Ovary (tissue), 9 donors: ENCODE data around the gene STIMATE. TPM values are rescaled to one million over a fixed set of nuclear protein-coding genes. Genes with fewer than 3 reads are reported as not detected.

ENCODE experiments used
- DNase-seq, 5 donors: peaks; one replicate each; pipeline ENCODE4 v3.0.0-alpha.2; 2019 to 2020
- H3K27ac ChIP-seq, 2 donors: fragments of 200-600 bp; one replicate each; pipeline versions ENCODE4 v1.5.1 to v1.8.0; 2019 to 2022
- H3K27me3 ChIP-seq: fragments of 200-600 bp; one replicate; pipeline ENCODE4 v1.8.0; 2022
- H3K36me3 ChIP-seq: fragments of 200-600 bp; sonication (generic); one replicate; pipeline ENCODE4 v1.5.1; 2019
- H3K4me1 ChIP-seq: one replicate; pipeline ENCODE4 v1.8.1; 2013; ENCODE audit warnings: mild to moderate bottlenecking, moderate library complexity; ENCODE audit not compliant: insufficient read depth
- H3K4me3 ChIP-seq: fragments of 200-600 bp; sonication (generic); one replicate; pipeline ENCODE4 v1.5.1; 2017
- H3K9me3 ChIP-seq, 2 donors: fragments of 200-600 bp in 1 of 2; sonication (generic) in 1 of 2; one replicate each; pipeline versions ENCODE4 v1.5.1 to v1.8.1; 2013 to 2019; ENCODE audit warnings: mild to moderate bottlenecking in 1 of 2, moderate library complexity in 1 of 2
- EP300 ChIP-seq: sonication (generic); formaldehyde crosslinking; IDR thresholded peaks from one replicate; pipeline ENCODE4 v1.6.1; 2017; ENCODE audit warnings: antibody characterized with exemption
- POLR2A ChIP-seq: fragments of 450-650 bp; IDR thresholded peaks from one replicate; pipeline ENCODE4 v1.6.1; 2017; ENCODE audit warnings: antibody characterized with exemption, mild to moderate bottlenecking, moderate library complexity
- WGBS, 3 donors: extraction: QIAGEN DNeasy Blood & Tissue Kit in 1 of 3; methylation state at CpG; one replicate each; pipeline versions ENCODE4 v1.1.5 to v1.1.7; 2013 to 2017; 5-methylcytosine and 5-hydroxymethylcytosine counted together
- intact Hi-C, 4 donors: fragments of 100-400 bp; cut with DNase I; formaldehyde crosslinking; loops; one replicate each; pipeline versions ENCODE4 v1.11.0 to v1.15.1; 2022 to 2023
- polyA plus RNA-seq, 2 donors: library from polyadenylated mRNA; stranded (reverse); fragments of 200-250 nt in 1 of 2; fragments of 350-450 nt in 1 of 2; fragmentation: Illumina TruSeq in 1 of 2; extraction: RNeasy Lipid Tissue Mini Kit (QIAGEN cat#74804) in 1 of 2; gene quantifications; one replicate each; pipeline ENCODE4 v1.2.3, GENCODE V29; 2013 to 2014
- total RNA-seq, 7 donors: library from RNA; depleted of rRNA in 2 of 7; stranded (reverse); fragments of >200 nt in 2 of 7; fragmentation: NEBNext Ultra II Directional in 3 of 7; extraction: Animal tissue kit (Norgen Biotek cat#: 25700) in 3 of 7; gene quantifications; one replicate each; pipeline versions ENCODE4 v1.1.0 to v1.2.4, GENCODE V29; 2016 to 2023
- TF ChIP-seq, protein P1 (sequence below), 3 donors: fragments of 450-650 bp in 2 of 3; fragments of 200-600 bp in 1 of 3; IDR thresholded peaks; one replicate each; pipeline versions ENCODE4 v1.5.1 to v1.8.0; 2016 to 2022; ENCODE audit warnings: antibody characterized with exemption in 3 of 3, mild to moderate bottlenecking in 1 of 3
- donor health status: DM: no; HTN: no; CAD: no; lungs with moderate emphysema.
- donor health status: DM: no; HTN: no; CAD: no.
- donor health status: Bipolar disorder and iron deficiency.
- donor health status: DM: yes; HTN: yes; CAD: no.
- donor health status: DM: no; HTN: no; CAD: no.
- donor health status: DM: yes; HTN: yes; CAD: no.

The STIMATE gene
- total and polyA plus RNA-seq, 9 donors = 7.4 to 29.9 (median 17.1) TPM

DNA sequence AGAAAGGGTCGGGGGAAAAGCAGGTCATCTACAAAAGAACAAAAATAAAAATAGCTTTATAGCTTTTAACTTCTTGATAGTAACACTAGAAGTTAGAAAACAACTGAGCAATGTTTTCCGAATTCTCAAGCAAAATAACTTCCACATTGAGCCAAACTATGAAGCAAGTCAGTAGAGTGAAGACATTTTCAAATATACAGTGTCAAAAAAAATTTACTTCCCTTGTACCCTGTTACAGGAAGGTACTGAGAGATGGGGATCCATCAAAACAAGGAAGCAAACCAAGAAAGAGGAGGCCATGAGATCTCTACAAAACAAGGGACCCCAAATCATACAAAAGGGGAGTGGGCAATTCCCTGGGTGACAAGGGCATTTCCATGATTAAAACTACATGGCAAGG is 26.6 kb upstream of the STIMATE start:
- no peak for DNase-seq
- TF ChIP-seq, protein P1, sequence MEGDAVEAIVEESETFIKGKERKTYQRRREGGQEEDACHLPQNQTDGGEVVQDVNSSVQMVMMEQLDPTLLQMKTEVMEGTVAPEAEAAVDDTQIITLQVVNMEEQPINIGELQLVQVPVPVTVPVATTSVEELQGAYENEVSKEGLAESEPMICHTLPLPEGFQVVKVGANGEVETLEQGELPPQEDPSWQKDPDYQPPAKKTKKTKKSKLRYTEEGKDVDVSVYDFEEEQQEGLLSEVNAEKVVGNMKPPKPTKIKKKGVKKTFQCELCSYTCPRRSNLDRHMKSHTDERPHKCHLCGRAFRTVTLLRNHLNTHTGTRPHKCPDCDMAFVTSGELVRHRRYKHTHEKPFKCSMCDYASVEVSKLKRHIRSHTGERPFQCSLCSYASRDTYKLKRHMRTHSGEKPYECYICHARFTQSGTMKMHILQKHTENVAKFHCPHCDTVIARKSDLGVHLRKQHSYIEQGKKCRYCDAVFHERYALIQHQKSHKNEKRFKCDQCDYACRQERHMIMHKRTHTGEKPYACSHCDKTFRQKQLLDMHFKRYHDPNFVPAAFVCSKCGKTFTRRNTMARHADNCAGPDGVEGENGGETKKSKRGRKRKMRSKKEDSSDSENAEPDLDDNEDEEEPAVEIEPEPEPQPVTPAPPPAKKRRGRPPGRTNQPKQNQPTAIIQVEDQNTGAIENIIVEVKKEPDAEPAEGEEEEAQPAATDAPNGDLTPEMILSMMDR (IDR thresholded peaks at IDR 0.05) = no peak
- TF ChIP-seq EP300 = no peak
- TF ChIP-seq POLR2A = no peak
- Histone ChIP-seq H3K36me3 (no peaks in the 10 kb centered on the region), H3K27ac (no peak overlapping the region), H3K9me3 (no peaks in the 10 kb centered on the region), H3K27me3 (no peaks in the 10 kb centered on the region), H3K4me3 (no peak overlapping the region), H3K4me1 (no peaks in the 10 kb centered on the region)
- intact Hi-C loops = no loop called here
- 44 to 70% (median 61%) methylated on average over 2 of the region's 2 CpGs for WGBS, 3 donors

DNA sequence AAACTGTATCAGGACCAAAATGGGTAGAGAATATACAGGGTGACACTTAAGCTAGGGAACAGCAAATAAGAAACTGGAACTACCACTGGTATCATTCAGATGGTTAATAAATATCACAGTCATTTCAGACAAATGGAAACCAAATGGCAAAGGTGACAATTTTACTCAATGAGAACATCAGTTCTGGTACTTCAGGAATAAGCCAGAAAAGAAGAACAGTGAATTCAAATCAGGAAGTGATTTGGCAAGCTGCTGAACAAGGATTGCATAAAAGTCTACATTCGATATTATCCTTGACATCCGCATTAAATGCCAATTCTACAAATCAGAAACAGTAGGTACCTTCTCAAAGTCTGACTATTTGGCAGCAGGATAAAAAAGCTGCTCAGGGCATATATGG is 23.5 kb upstream of the STIMATE start:
- TF ChIP-seq EP300 (no peak), POLR2A (no peak)
- TF ChIP-seq, protein P1 (IDR thresholded peaks at IDR 0.05) = no peak
- no peak for DNase-seq
- Histone ChIP-seq H3K36me3 (no peaks in the 10 kb centered on the region), H3K4me3 (no peak overlapping the region), H3K27ac (no peak overlapping the region), H3K4me1 (no peaks in the 10 kb centered on the region), H3K27me3 (no peaks in the 10 kb centered on the region), H3K9me3 (no peaks in the 10 kb centered on the region)
- intact Hi-C loops = no loop called here
- WGBS, 3 donors = 90 to 96% (median 94%) methylated on average over 2 of the region's 2 CpGs

DNA sequence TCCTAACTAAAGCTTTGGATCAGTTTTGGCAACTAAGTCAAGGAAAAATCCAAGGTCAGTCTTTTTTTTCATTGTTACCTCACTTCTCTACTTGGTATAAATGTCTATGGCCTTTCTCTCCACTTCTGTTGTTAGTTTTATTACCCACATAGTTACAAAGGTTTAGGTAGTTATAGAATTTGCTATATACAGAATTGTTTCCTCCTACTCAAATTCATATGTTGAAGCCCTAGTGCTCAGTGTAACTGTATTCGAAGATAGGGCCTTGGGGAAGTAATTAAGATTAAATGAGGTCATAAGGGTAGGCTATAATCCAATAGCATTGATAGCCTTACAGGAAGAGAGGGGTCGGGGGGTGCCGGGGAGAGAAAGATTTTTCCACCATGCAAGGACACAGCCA is 19.7 kb upstream of the STIMATE start:
- WGBS, 3 donors = 44 to 62% (median 51%) methylated on average over 3 of the region's 3 CpGs
- no peak overlapping the region for H3K4me3 ChIP-seq
- no peaks in the 10 kb centered on the region for H3K4me1 ChIP-seq
- intact Hi-C loops = no loop called here
- no peaks in the 10 kb centered on the region for H3K27me3 ChIP-seq
- H3K27ac ChIP-seq = no peak overlapping the region
- DNase-seq = no peak
- H3K9me3 ChIP-seq = no peaks in the 10 kb centered on the region
- TF ChIP-seq EP300 (no peak), POLR2A (no peak)
- TF ChIP-seq, protein P1 (IDR thresholded peaks at IDR 0.05) = no peak
- no peaks in the 10 kb centered on the region for H3K36me3 ChIP-seq

DNA sequence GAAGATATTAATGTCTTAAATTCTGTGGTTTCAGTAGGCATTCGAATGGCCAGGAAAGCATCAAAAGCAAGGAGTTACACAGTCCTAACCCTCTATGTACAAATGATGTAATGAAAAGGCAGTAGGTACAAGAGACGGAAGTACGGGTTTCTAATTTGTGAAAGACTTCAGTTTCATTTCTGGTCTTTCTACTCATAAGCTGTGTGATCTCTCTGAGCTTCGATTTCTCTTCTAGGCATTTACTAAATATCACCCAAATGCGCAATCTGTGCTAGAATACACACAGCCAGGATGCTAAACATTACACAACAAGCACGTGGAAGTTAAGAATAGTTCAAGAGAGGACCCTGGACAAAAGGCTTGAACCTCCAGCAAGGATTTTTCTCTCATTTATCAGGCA is 17.9 kb upstream of the STIMATE start:
- Histone ChIP-seq H3K27ac (no peak overlapping the region), H3K9me3 (no peaks in the 10 kb centered on the region), H3K4me3 (no peak overlapping the region), H3K36me3 (no peaks in the 10 kb centered on the region), H3K27me3 (no peaks in the 10 kb centered on the region), H3K4me1 (no peaks in the 10 kb centered on the region)
- DNase-seq = no peak
- intact Hi-C loops = no loop called here
- WGBS, 3 donors = 90 to 94% (median 91%) methylated on average over 6 of the region's 6 CpGs
- TF ChIP-seq POLR2A = no peak
- TF ChIP-seq, protein P1 (IDR thresholded peaks at IDR 0.05) = no peak
- no peak for TF ChIP-seq EP300
